NCI-H1694 (cell line): ENCODE results near the gene UQCC5.

ENCODE experiments used
- DNase-seq: peaks from one replicate; lab custom pipeline; 2025; lab: John Stamatoyannopoulos, UW

UQCC5 gene

DNA sequence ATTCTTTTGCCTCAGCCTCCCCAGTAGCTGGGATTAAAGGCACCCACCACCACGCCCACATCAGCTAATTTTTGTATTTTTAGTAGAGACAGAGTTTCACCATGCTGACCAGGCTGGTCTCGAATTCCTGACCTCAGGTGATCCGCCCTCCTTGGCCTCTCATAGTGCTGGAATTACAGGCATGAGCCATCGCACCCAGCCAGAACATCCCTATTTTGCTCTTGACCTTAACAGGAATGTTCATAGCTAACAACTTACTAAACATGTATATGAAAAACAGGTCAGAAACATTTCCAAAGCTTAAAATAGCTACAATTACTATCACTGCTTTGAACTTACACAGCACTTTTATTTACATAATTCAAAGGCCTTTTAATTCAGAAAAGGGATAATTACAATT, 33.7 kb downstream of the UQCC5 start:
- DNase-seq, result no peak

DNA sequence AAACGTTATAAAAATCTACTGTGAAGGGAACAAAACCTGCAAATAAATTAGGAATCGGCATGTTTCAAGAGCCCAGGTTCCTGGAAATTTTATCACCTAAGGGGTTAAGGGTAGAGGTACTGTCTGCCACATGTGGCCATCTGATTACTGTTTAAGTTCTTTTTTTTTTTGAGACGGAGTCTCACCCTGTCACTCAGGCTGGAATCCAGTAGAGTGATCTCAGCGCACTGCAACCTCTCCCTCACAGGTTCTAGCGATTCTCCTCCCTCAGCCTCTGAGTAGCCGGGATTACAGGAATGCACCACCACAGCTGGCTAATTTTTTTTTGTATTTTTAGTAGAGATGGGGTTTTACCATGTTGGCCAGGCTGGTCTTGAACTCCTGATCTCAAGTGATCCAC, 35.8 kb downstream of the UQCC5 start:
- DNase-seq, result no peak

DNA sequence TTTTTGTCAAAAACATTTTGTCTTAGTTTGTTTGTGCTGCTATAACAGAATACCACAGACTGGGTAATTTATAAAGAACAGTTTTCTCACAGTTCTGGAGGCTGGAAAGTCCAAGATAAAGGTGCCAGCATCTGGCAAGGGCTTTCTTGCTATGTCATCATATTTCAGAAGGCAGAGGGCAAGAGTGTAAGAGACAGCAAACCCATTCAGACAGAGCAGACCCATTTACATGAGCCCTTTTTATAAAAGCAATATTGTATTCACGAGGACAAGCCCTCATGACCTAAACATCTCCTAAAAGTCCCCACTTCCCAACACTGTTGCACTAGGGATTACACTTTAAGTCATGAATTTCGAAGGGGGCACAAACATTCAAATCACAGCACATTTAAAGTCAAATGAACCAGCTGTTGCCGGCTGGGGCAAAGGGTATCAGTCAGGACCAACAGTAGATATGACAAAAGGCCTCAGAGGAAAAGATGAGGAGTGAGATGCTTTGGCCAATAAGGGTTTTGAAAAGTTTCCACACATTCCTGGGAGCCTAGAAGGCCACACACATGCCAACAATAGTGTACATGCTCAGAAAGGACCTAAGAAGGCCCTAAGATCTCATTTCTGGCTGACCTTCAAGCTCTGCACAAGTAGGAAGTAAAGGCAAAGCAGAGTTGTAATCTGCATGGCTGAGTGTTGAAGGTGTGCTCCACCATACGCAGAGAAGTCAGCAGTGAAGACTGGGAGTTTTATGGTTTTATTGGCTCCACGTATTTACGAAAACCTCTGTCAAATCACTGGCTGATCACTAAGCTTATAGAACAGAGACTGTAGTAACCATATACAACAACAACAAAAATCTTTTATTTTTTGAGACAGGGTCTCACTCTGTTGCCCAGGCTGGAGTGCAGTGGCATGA, 37.9 kb downstream of the UQCC5 start:
- no peak for DNase-seq
